Hematopoietic multipotent progenitor cell treated with erythropoietin and hydrocortisone succinate and interleukin-3 and kit ligand, for 8 days (in vitro differentiated cells): ENCODE data around the gene TTC17.
"Not testable (repeated sequence)": the region's sequence is repeated elsewhere in the genome, so short reads cannot be mapped to it uniquely, and the experiment has no call there.

Experiments used
- DNase-seq: peaks from one replicate; pipeline ENCODE4 v3.0.0-alpha.2; 2015

The TTC17 gene, protein sequence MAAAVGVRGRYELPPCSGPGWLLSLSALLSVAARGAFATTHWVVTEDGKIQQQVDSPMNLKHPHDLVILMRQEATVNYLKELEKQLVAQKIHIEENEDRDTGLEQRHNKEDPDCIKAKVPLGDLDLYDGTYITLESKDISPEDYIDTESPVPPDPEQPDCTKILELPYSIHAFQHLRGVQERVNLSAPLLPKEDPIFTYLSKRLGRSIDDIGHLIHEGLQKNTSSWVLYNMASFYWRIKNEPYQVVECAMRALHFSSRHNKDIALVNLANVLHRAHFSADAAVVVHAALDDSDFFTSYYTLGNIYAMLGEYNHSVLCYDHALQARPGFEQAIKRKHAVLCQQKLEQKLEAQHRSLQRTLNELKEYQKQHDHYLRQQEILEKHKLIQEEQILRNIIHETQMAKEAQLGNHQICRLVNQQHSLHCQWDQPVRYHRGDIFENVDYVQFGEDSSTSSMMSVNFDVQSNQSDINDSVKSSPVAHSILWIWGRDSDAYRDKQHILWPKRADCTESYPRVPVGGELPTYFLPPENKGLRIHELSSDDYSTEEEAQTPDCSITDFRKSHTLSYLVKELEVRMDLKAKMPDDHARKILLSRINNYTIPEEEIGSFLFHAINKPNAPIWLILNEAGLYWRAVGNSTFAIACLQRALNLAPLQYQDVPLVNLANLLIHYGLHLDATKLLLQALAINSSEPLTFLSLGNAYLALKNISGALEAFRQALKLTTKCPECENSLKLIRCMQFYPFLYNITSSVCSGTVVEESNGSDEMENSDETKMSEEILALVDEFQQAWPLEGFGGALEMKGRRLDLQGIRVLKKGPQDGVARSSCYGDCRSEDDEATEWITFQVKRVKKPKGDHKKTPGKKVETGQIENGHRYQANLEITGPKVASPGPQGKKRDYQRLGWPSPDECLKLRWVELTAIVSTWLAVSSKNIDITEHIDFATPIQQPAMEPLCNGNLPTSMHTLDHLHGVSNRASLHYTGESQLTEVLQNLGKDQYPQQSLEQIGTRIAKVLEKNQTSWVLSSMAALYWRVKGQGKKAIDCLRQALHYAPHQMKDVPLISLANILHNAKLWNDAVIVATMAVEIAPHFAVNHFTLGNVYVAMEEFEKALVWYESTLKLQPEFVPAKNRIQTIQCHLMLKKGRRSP

DNA sequence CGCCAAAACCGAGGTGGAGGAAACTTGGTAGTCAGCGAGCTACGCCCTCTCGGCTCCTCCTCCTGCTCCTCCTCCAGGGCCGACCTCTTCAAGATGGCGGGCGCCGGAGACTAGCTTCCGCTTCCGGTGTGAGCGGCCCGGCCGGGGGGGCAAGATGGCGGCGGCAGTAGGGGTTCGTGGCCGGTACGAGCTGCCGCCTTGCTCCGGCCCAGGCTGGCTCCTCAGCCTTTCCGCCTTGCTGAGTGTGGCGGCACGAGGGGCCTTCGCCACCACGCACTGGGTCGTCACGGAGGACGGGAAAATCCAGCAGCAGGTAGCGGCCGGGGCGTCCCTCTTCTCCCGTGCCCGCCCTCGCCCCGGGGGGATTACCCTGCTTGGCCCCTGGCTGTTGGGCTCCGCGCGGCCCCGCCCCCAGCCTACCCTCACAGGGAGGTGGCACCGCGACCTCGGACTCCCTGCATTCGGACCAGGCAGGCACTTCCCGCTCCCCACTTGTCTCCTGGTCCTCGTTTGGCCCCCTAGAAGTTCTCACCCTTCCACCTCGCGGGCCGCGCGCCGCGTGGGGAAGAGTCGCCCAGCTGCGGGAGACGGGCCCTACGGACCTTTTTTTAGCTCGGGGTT, at the start of gene TTC17:
TTC17 (plus strand) TSS at position 120 of the 621 bp plus-strand sequence; CDS start at position 155, 35 bp downstream.
- DNase-seq, result peak; percentile 95

- DNase-seq, result peak; percentile 96
Observed at GRCh38 chr11:43311791-43312607, 46.7 kb upstream of the TTC17 start, which contains the start of gene API5. Gene API5 (plus strand): TSS chr11:43311996. CDS start chr11:43312128, 132 bp downstream.

GRCh38 chr11:43315966-43316365, 42.8 kb upstream of the TTC17 start:
- no peak for DNase-seq

- peak; percentile 41 for DNase-seq
Observed at GRCh38 chr11:43316451-43316850, 42.3 kb upstream of the TTC17 start.

- DNase-seq, result peak; percentile 90
Observed at GRCh38 chr11:43327987-43328386, 30.7 kb upstream of the TTC17 start.

DNA sequence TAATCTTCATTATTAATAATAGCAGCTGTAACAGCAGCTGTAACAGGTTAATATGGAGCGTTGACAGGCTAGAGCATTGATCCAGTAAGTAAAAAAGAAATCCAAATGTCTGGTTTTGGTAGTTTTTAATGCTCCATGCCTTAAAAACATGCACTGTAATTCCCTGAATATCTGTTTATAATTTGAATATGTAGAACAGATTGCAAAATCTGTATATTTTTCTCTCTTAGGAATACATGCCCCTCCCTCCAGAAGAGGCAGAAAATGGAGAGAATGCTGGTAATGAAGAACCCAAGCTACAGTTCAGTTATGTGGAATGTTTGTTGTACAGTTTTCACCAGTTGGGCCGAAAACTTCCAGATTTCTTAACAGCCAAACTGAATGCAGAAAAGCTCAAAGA, 30.2 kb upstream of the TTC17 start:
- no peak for DNase-seq

DNA sequence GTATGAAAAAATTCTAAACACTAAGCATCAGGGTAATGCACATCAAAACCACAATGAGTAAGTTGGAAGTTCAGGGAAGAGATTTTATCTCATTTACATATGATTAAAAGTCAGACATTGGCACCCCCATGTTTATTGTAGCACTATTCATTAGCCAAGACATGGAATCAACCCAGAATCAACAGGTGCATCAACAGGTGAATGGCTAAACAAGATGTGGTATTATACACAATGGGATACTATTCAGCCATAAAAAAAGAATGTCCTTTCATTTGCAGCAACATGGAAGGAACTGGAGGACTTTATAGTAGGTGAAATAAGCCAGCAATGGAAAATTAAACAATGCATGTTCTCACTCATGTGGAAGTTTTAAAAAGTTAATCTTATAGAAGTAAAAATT, 17.6 kb upstream of the TTC17 start:
- DNase-seq, result no peak

DNA sequence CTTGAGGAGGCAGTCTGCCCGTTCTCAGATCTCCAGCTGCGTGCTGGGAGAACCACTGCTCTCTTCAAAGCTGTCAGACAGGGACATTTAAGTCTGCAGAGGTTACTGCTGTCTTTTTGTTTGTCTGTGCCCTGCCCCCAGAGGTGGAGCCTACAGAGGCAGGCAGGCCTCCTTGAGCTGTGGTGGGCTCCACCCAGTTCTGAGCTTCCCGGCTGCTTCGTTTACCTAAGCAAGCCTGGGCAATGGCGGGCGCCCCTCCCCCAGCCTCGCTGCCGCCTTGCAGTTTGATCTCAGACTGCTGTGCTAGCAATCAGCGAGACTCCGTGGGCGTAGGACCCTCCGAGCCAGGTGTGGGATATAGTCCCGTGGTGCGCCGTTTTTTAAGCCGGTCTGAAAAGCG, 7.3 kb upstream of the TTC17 start:
- DNase-seq, result not testable (repeated sequence)

- no peak for DNase-seq
Observed at GRCh38 chr11:43354311-43354710, 4.4 kb upstream of the TTC17 start.

- peak; percentile 24 for DNase-seq
Observed at GRCh38 chr11:43356336-43356735, 2.4 kb upstream of the TTC17 start.

DNA sequence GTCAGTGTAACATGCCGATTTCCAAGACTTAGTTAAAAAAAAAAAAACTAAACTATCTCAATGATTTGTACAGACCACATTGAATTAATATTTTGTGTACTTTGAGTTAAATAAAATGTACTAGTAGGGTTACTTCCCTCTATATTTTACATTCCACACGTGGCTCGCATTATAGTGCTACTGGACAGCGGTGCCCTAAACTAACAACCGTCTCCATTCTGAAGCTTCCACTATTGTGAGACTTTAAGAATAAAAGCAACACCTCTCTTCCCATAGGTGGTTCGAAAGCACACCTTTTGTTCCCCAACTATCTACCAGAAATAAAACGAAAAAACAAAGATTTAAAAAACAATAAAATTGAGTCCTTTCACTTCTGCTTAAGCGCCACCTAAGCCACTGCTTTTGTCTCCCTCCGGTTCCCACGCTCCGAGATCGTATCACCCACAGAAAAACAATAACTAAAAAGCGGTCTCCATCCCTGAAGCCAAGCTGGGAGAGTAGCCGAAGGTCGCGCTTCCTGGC, 380 bp upstream of the TTC17 start:
- peak; percentile 44 for DNase-seq

GRCh38 chr11:43359422-43359818, 700 bp downstream of the TTC17 start:
- DNase-seq, result peak; percentile 47

DNA sequence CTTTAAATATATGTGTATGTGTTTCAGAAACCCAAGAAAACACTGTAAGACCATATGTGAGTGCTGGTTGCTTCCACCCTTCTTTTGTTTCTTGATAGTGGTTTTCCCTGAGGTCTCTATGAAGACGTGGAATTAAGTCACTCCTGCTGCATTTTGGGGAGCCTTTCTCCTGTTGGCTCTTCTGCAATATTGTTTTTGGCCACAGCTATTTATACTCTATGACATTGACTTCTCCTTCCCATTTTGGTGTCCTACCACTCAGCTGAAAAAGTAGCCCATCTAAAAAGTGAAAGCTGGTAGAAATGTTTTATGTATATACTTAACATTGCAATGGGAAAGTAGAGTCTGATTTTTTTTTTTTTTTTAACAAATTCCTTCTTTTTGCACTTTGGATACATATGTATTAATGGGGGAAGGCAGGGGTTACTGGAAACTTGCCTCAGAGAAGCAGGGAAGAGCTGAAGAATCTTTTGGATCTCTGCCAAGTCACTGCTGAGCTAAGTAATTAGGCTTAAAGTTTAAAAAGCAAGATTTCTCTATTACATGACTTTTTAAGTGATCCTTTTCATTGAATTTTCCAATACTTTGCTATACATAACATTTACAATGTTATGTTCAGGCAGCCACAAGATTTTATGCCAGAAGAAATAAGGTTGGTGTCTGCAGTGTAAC, 1.8 kb downstream of the TTC17 start:
- peak; percentile 50 for DNase-seq

DNA sequence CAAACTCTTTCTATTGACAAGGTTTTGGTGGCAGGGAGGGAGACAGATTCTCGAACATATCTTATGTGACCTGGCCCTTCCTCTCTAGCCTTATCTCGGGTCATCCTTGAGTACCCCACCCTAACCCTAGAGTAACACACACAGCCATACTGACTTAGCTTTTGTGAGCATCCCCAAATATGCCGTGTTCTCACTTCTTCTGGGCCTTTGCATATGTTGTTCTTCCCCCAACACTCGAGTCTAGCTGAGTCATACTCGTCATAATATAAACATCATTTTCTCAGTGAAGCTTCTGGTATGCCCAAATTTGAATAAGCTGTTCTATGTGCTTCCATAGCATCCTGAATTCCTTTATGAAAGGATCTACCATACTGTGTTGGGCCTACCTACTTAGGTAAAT, 8.0 kb downstream of the TTC17 start:
- peak; percentile 76 for DNase-seq

DNA sequence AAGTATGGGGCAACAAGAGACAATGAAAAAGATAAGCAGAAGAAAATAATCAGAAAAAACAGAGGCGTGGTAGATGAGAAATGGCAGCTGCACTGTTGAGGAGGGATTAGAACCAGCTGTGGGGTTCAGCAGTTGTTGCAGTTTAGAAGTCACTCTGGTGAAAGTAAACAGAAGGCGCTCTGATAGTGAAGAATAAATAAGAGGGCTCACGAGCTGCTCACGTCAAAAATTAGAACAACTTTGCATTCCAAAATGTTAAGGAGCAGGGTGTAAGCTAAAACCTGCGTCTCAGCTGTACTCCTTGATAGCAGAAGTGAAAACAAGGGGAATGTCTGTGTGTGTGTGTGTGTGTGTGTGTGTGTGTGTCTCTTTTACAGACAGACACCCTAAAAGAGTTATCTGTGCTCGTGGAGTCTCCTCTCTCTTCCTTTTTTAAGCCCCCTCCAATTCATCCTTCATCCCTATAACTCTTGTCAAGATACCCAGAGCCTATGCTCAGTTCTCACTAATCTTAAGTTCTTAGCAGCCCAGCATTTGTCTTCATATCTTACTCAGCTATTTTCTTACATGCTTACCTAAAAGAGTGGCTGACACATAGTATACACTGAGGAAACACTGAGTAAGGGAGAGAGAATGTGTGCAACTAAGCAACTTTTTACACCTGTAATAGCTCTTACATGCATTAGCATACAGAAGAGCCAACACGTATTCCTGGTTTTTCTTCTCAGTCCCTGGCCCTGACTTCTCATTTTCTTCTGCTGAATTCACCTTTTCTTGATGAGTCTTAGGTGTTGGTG, 8.9 kb downstream of the TTC17 start:
- peak; percentile 60 for DNase-seq

GRCh38 chr11:43376065-43376464, 17.3 kb downstream of the TTC17 start:
- DNase-seq, result no peak

DNA sequence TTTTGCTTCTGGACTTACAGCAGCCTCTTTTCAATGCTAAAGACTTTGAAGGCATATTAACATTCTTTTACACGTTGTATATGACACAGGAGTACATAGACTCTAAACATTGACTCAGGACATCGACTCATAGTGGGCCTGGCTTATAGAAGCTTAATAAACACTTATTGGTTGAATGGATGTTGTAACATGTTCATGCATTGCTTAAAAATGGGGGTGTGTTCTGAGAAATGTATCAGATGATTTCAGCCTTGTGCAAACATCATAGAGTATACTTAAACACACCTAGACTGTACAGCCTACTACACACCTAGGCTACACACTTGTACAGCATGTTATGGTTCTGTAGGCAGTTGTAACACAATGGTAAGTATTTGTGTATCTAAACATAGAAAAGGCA, 17.9 kb downstream of the TTC17 start:
- DNase-seq, result no peak

- peak; percentile 41 for DNase-seq
Observed at GRCh38 chr11:43377389-43377788, 18.7 kb downstream of the TTC17 start.

DNA sequence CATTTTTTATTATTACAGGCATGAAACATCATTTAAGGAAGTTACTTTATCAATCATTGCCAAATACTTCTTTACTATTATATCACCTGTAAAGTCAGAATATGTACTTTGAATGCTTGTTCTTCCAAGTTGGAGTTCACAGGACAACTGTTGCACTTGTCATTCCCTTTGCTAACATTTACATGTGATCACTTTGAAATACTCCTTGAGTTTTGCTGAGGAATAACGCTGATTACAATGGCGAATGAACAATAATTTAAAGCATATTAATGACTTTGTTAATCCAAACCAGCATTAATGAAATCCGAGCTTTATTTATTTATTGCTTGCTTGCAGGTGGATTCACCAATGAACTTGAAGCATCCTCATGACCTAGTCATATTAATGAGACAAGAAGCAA, 20.2 kb downstream of the TTC17 start:
- no peak for DNase-seq

DNA sequence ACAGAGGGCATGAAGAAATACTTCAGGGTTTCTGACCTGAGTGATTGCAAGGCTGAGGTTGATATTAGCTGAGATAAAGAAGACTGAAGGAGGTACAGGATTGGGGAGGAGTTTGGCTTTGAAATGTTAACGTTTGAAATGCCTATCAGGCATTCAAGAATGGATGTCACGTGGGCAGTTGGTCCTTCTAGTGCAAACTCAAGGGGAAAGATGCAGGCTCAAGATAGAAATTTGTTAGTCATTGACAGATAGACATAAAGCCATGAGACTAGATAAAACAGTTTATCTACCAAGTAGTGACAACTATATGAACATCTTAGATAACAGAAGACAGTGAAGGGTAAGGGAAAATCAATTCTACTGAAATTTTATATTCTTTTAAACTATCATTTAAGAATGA, 23.1 kb downstream of the TTC17 start:
- DNase-seq, result peak; percentile 55
